SKM-1 treated with dmso at 0.1 percent for 144 hours (cell line): ENCODE measurements around the gene UQCRC1.

Experiments
- DNase-seq: peaks from one replicate; lab custom pipeline; 2025; ENCODE audit not compliant: unreplicated experiment; lab: John Stamatoyannopoulos, UW

UQCRC1 gene

DNA sequence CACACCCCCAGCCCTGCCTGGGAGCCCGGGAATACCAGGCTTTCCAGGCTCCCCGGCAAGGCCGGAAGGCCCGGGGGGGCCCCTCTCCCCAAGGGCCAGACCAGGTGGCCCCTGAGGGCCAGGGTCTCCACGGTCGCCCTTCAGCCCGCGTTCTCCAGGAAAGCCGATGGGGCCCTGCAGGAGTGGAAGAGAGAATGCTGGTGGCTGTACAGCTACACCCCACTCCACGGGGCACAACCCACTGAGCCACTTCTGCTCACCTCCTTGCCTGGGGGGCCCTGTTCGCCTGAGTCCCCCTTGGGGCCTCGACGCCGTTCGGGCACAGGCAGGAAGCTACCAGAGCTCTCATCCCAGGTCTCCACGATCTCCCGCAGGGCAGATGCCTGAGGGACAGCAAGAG is 34.1 kb downstream of the UQCRC1 start:
- DNase-seq = no peak

DNA sequence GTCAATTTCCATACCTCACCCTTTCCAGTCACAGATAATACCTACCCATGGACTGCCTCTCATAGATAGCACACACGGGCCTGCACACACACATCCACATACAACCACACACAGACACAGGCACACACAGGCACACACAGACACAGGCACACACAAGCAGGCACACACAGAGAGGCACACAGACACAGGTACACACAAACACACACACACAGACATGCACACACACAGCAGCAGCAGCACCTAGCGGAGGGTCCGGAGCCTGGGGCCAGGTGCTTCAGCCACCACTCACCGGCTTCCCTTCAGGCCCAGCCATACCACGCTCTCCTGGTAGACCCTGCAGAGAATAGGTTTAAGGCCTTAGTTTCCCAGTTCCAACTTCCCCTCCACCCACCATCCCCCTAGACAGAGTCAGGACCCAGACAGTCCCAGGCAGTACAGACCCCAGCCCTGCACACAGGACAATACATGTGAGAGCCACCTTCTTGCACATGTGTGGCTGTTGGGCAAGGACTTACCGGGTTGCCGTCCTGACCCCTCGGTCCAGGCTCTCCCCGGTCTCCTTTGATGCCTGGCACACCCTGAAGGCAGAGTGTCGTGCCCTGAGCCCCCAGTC is 35.4 kb downstream of the UQCRC1 start:
- DNase-seq = no peak

DNA sequence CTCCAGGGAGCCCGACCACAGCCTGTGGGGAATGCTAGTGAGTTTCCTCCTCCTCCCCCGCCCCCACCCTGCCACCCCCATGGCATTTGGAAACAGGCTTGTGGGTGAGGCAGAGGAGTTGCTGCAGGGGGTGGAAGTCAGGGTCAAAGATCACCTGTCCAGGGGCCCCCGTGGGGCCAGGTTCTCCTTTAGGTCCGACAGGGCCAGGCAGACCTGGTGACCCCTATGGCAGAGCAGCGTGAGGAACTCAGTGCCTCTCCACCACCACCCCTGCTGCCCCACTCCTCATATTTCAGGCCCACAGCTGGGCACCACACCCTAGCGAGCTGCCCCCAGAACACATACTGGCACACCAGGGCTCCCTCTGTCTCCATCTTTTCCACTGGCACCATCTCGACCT is 36.9 kb downstream of the UQCRC1 start:
- DNase-seq = no peak

DNA sequence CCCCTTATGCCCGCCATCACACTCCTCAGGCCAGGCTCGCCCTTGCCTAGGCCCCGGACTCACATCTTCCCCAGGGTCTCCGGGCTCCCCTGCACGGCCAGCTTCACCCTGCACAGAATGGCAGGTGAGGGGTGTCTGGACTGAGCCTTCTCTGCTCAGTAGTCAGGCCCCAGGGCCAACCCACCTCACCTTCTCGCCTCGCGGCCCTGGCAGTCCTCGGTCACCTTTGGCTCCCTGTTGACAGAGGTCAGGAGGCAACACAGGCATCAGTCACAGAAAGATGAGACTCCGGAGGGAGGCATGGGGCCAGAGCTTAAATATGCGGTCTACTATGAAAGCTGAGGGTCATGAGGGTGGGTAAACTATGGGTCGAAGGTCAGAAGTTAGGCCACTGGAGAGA is 37.5 kb downstream of the UQCRC1 start:
- no peak for DNase-seq

DNA sequence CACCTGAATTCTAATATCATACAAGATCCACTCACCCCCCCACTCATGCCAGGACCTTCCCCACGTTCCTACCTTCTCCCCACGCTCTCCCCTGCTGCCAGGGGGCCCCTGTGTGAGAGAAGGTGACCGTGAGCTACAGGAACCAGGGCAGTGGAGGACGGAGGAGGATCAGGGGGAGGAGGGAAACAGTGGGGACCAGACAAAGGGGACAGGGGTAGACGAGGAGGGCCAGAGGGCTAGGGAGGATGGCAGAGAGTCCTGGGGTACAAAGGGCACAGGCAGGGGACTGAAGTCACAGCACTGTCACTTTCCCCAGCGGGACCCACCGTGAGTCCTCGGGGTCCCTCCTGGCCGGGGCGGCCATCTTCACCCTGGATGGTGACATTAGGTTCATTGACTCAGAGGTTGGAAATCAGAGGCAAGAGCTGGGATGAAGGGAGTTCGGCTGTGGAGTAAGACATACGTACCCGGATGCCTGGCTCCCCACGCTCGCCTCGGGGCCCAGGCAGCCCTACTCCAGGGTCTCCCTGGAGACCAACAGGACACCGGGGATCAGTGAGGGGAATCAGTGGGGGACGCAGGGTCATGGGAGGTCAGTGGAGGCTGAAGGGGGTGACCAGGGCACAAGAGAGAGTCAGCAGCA is 39.5 kb downstream of the UQCRC1 start:
- no peak for DNase-seq

DNA sequence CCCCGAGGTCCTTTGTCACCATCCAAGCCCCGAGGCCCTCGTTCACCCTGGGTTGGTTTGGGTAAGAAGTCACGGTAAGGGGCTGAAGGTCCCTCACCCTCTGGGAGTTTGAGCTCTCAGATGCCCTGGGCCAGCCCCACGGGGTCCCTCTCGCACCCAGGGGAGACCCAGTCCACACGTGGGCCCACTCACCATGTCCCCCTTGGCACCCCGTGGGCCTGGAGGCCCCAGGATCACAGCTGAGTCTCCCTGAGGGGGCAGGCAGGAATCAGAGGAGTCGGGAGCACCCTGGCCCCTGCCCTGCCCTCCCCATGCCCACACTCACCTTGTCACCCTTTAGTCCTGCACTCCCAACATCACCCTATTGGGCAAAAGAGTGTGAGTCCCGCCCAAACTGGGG is 40.0 kb downstream of the UQCRC1 start:
- DNase-seq = no peak

DNA sequence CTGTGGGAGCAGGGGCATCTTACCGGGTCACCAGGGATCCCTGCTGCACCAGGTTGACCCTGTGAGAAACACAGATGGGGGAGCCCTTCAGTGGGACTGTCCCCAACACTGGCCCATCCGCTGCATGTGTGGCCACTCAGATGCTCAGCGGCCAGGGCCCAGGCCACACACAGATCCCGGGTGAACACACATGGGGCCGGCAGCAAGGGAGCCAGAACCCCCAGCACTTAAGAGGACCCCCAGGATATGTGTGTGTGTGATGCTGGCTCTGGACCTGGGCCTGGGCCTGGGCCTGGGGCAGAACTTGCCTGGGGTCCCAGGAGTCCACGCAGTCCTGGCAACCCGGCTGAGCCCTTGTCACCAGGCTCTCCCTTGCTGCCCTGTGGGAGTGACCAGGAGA is 41.0 kb downstream of the UQCRC1 start:
- no peak for DNase-seq

DNA sequence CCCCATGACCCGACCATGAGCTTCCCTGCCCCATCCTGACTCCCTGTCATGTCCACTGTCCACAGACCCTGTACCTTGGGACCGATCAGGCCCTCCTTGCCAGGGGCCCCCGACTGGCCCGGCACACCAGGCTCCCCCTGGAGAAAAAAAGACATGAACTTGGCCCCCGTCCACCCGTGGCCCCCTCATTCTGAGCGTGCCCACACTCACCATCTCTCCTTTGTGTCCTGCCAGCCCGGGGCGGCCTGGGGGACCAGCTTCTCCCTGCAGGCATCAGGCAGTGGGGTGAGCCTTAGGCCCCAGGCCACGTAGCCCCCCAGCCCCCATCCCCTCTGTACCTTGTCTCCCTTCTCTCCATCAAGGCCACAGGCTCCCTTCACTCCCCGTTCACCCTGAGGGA is 41.9 kb downstream of the UQCRC1 start:
- no peak for DNase-seq

DNA sequence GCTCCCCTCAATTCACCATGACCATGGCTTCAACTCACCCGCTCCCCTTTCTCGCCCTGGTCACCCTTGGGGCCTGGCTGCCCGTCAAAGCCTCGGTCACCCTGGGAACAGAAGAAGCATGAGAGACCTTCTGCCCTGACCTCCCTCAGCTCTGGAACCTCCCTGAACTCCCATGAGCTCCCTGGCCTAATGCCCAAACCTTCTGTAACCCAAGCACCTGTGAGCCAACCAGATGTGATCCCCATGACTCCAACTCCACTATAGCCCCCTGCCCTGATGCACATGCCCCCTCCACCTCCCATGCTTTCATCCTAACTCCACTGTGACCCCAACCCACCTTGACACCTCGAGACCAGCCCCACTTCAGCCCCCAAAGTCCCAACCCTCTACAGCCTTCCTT is 42.4 kb downstream of the UQCRC1 start:
- no peak for DNase-seq

DNA sequence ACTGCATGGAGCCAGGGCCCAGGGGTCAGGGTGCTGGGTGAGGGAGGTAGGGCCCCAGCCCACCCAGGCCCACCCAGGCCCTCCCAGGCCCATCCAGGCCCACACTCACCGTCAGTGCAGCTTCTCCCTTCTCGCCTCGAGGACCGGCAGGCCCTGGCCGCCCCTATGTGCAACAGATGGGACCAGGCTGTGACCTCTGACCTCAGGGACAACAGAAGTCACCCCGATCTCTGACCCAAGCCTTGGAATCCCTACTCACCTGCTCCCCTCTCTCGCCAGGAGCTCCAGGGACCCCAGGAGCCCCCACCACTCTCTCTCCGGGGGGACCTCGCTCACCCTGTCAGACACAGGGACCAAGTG is 43.1 kb downstream of the UQCRC1 start:
- no peak for DNase-seq

DNA sequence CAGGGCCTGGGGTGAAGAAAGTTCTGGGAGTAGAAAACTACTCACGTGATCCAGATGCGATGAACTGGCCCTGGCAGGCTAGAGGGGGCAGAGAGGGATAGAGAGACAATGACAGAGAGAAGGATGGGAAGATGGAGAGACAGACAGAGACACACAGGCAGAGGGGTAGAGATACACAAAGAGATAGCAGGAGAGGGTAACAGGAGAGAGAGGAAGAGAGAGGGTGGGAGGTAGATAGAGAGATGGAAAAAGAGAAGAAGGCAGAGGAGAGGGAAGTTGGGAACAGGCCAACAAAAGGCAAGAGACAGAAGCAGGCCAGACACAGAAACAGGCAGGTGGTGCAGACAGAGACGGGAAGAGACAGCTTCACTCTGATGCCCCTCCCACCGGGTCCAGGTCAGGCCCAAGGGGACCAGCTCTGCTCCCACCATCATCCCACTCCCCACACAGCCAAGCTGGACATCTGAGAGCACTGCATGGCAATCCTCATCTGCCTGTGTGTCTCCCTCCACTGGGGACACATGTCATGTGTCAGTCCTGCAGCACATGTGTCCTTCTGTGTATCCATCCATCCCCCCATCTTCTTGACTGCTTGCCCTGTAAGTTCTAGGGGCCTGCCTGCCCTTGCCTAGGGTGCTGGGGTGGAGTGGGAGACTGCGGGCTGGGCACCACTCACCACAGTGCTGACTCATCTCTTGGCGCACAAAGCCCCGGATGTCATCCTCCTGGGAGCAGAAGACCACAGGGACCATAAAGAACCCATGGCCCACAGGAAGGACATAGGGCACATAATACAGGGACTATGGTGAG is 43.6 kb downstream of the UQCRC1 start:
- no peak for DNase-seq

DNA sequence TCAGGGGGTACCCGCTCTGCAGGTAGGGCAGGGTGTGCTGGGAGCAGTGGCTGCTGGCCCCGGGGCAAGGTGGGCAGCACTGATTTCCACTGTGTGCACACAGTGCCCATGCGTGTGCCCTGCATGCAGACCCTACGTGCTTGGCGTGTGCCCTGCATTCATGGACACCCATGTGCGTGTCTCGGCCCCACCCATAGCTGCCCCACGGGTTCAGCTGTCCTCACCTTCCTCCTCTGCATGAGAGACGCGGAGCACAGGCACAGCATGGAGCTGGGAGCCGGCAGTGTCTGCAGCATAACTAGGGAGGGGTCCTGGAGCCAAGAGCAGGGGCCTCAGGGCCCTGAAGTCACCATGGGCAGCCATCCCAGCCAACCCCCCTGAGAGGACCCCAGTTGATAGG is 44.3 kb downstream of the UQCRC1 start:
- DNase-seq = no peak

DNA sequence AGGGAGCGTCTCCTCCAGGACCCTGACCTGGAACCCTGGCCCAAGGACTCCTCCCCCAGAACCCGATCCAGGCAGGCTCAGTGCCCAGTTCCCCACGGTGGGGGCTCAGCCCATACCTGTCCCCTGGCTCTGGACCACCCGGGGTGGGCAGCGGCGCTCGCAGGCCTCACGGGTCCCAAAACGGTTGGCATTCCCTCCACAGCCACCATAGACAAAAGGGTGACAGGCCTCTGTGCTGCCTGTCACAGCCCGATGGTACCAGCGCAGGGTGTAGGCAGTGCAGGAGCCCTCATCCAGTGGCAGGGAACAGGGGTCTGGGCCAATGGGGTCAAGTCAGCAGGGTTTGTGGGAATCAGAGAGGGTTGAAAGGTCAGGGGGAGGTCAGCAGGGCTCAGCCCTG is 44.8 kb downstream of the UQCRC1 start:
- no peak for DNase-seq

DNA sequence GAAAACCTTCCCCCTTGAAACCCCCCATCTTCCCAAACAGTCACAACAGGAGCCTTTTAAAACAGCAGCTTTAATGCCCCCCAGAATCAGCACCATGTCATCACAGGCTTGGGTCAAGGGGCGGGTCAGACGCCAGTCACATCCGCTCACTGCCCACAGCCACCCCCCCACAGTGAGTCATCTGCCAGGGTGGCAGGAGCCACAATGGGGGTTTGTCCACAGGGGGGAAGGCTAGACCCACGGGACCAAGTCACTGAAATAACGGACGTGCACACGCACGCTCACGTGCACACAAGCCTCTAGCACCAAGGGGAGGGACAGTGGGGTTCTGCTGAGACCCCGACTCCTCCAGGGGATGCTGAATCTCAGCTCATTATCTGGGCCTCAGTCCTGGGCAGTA is 45.4 kb downstream of the UQCRC1 start:
- DNase-seq = no peak

DNA sequence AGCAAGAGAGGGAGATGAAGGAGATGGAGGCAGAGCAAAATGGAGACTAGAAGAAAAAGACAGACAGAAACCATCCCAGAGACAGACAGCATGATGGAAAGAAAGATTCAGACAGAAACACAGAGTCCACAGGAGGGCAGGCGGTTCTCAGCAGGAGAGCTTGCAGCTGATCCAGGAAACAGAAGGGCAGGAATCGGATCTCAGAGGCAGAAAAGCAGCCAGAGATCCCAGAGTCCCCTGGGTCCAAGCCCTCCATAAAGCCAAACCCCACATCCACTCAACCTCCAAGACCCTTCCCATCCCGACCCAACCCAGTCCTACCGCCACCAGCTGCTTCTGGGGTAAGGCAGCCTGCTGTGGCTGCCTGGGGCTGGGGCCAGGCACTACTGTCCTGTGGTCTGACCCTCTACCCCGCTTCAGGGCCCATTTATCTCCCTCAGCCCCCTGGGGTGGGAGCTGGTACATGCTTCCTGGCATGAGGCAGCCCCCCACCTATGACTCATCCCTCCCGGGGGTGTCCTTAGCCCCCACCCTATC is 46.0 kb downstream of the UQCRC1 start, which contains the start of gene UCN2:
UCN2 (minus strand) TSS at position 400 of the 537 bp plus-strand sequence. CDS start 657 bp downstream, outside the sequence.
- no peak for DNase-seq

DNA sequence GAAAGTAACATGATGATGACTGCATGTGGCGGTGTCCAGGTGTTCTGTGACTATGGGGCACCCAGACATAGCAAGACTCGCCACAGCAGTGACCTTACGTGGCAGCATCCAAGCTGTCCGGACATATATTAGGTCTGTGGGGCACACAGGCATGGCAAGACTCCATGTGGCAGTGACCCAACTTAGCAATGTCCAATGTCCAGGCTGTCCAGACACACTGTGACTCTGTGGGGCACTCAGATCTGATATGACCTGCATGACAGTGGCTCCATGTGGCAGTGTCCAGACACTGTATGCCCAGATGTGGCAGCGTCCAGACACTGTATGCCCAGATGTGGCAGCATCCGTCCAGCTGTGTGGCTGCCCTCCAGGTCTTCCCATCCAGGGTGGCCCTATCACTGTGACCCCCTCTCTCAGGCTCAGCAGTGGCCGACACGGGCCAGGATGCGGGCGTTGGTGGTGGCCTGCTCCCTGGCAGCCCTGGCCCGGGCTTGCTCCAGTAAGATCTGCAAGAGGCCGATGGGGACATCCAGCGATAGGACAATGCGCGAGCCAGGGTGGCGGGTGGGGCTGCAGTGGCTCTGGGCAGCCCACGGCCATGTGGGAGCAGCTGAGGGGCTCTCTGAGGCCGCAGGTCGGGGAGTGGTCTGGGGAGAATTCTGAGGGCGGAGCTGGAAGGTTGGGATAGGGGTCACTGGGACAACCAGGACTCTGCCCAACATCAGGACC is 46.9 kb downstream of the UQCRC1 start:
- no peak for DNase-seq

DNA sequence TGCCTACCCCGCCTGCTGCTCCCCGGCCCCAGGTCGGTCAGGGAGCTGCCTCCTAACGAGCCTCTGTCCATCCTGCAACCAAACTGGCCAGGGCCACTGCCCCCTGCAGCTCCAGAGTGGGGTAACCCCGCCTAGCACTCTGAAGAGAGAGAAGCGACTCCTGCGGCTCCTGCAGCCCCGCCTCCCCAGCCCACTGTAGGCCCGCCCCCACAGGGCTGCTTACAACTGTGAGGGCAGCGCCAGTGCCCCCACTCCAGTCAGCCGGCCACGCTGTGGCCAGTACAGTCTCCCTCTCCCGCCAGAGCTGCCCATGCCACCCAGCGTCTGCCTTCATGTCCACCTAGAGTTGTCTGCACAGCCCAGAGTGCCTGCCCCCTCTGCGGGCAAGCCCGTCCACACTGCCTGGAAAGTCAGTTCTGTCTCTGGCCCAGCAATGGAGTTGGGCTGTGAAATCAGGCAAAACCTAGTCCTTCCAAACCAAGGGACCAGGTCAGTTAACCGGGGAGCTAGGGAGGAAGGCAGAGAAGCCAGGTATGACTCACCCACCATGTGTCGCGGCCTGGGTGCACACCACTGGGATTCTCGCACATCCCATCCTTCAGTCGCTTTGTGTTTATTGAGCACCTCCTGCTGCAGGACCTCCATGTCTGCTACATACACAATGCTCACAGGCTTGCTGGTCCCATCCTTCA is 48.3 kb downstream of the UQCRC1 start:
- DNase-seq = no peak

DNA sequence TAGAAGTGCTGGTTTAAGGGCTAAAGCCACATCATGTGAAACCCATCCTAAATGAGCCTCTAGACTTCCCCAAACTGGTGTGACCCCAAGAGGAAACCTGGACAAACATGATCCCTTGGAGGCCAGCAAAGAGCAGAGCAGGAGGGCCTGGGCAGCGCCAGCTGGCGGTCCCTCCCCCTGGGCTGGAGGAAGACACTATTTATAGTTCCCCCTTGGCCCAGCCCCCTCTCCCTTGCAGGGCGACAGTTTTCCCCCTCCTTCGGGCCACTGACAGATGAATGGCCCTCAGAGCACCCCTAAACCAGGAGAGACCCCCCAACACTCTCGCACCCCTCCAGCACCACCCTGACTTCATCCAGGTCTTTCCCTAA is 48.8 kb downstream of the UQCRC1 start:
- no peak for DNase-seq

DNA sequence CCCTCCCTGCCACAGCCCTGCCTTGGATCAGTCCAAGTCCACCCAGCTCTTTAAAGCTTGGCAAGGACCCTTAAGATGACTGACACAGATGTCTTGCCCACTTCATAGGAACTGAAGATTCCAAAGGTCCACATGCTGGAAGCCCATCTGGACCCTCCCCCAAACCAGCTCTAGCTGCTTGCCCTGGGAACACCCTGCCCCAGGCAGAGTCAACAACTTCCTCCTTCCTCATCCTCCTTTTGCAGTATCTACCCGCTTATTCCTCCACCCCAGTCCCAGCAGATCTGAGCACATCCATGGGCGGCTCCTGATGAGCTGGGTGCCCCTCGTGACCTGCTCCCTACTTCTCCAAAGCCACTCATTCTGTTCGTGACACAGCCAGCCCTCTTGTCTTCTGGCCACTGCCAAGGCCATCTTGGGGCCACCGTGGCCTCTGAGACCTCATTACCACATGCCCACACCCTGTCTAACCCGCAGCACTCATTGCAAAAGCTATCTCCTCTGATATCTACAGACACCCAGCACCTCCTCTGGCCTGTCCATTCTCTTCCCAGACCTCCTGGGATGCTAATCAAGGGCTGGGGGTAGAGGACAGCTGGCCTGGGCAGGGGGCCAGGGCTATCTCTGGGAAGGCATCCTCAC is 50.8 kb downstream of the UQCRC1 start:
- peak; percentile 70 for DNase-seq
